IMR-90 (cell line): Measurements from ENCODE around the gene SEL1L3. TPM values are rescaled to one million over a fixed set of nuclear protein-coding genes. Genes with fewer than 3 reads are reported as not detected.

Experiments used
- ATAC-seq: fragments of 200-7000 bp; cut with Tn5 transposase; 2 replicates; pipeline ENCODE4 v1.9.1; 2020; ENCODE audit warnings: low read depth, mild to moderate bottlenecking, moderate library complexity
- BruUV-seq: library from RNA; stranded (reverse); fragments of 400-500 nt; replicated peaks from 2 replicates; lab custom pipeline; 2021; lab: Mats Ljungman, UMichigan
- CTCF ChIA-PET: fragments of 300-600 bp; formaldehyde crosslinking; extraction: SDS; loops from one replicate; lab custom pipeline; 2021; ENCODE audit warnings: antibody characterized with exemption; lab: Yijun Ruan, JAX
- POLR2A ChIA-PET: fragments of 300-600 bp; sonication (Branson Sonifier 250); formaldehyde crosslinking; loops from one replicate; lab custom pipeline; 2022; ENCODE audit warnings: antibody characterized with exemption; ENCODE audit not compliant: unreplicated experiment; lab: Charles Lee
- DNase-seq: peaks from one replicate; pipeline ENCODE4 v3.0.0; 2013
- H2AFZ ChIP-seq: replicated peaks from 2 replicates; pipeline ENCODE3; 2013; ENCODE audit warnings: low read length, mild to moderate bottlenecking; ENCODE audit not compliant: poor library complexity
- H2AK5ac ChIP-seq: 2 replicates; pipeline ENCODE4 v1.6.1; 2013; ENCODE audit warnings: low read depth, low read length, inconsistent platforms
- H2AK9ac ChIP-seq: replicated peaks from 2 replicates; pipeline ENCODE3; 2013; ENCODE audit warnings: mild to moderate bottlenecking, low read depth, low read length, moderate library complexity; ENCODE audit not compliant: poor library complexity
- H2BK120ac ChIP-seq: 2 replicates; pipeline ENCODE4 v1.6.1; 2013; ENCODE audit warnings: low read depth, low read length, inconsistent platforms
- H2BK15ac ChIP-seq: 3 replicates; pipeline ENCODE4 v1.6.1; 2013; ENCODE audit warnings: low read depth, low read length, inconsistent platforms
- H2BK20ac ChIP-seq: 2 replicates; pipeline ENCODE4 v1.6.1; 2013; ENCODE audit warnings: low read depth, mild to moderate bottlenecking, inconsistent platforms, low read length, moderate library complexity
- H2BK5ac ChIP-seq: 2 replicates; pipeline ENCODE4 v1.6.1; 2013; ENCODE audit warnings: mild to moderate bottlenecking, low read depth, low read length, inconsistent platforms; ENCODE audit not compliant: poor library complexity, severe bottlenecking
- H3K14ac ChIP-seq: replicated peaks from 2 replicates; pipeline ENCODE4 v1.6.1; 2013; ENCODE audit warnings: low read depth, low read length, inconsistent platforms
- H3K18ac ChIP-seq: 2 replicates; pipeline ENCODE4 v1.6.1; 2013; ENCODE audit warnings: low read depth, low read length, control low read depth
- H3K23ac ChIP-seq: 2 replicates; pipeline ENCODE4 v1.6.1; 2013; ENCODE audit warnings: low read depth, low read length, inconsistent platforms
- H3K27ac ChIP-seq: 2 replicates; pipeline ENCODE4 v1.5.1; 2013; ENCODE audit warnings: mild to moderate bottlenecking, control low read depth, low read length; ENCODE audit not compliant: insufficient read depth
- H3K27me3 ChIP-seq: 2 replicates; pipeline ENCODE4 v1.6.1; 2013; ENCODE audit warnings: low read length; ENCODE audit not compliant: control insufficient read depth, insufficient read depth
- H3K36me3 ChIP-seq: 2 replicates; pipeline ENCODE4 v1.6.1; 2013; ENCODE audit warnings: low read length, mixed read lengths; ENCODE audit not compliant: control insufficient read depth, insufficient read depth
- H3K4ac ChIP-seq: 2 replicates; pipeline ENCODE4 v1.6.1; 2013; ENCODE audit warnings: low read depth, low read length, inconsistent platforms
- H3K4me1 ChIP-seq: 2 replicates; pipeline ENCODE4 v1.6.1; 2013; ENCODE audit warnings: low read length, mixed read lengths; ENCODE audit not compliant: control insufficient read depth, insufficient read depth
- H3K4me2 ChIP-seq: 2 replicates; pipeline ENCODE4 v1.6.1; 2013; ENCODE audit warnings: low read depth, mild to moderate bottlenecking, control low read depth, low read length, moderate library complexity
- H3K4me3 ChIP-seq: 2 replicates; pipeline ENCODE4 v1.5.1; 2013; ENCODE audit warnings: low read depth, mild to moderate bottlenecking, control low read depth, low read length, moderate library complexity; ENCODE audit not compliant: insufficient read depth
- H3K56ac ChIP-seq: 2 replicates; pipeline ENCODE4 v1.6.1; 2013; ENCODE audit warnings: low read length, inconsistent platforms; ENCODE audit not compliant: insufficient read depth; ENCODE audit errors: extremely low read depth
- H3K79me1 ChIP-seq, 2 experiments: 2 replicates each; pipeline ENCODE4 v1.6.1; 2013; ENCODE audit warnings: low read length in 2 of 2, inconsistent platforms in 1 of 2, low read depth in 1 of 2
- H3K9ac ChIP-seq: 2 replicates; pipeline ENCODE4 v1.6.1; 2013; ENCODE audit warnings: low read depth, low read length, control low read depth
- H3K9me1 ChIP-seq: 2 replicates; pipeline ENCODE4 v1.6.1; 2013; ENCODE audit warnings: low read length, inconsistent platforms; ENCODE audit not compliant: insufficient read depth
- H3K9me3 ChIP-seq: 2 replicates; pipeline ENCODE4 v1.6.1; 2013; ENCODE audit warnings: low read length; ENCODE audit not compliant: control insufficient read depth, insufficient read depth
- H4K20me1 ChIP-seq: 2 replicates; pipeline ENCODE4 v1.6.1; 2013; ENCODE audit warnings: low read length, inconsistent platforms; ENCODE audit not compliant: insufficient read depth
- H4K5ac ChIP-seq: 2 replicates; pipeline ENCODE4 v1.6.1; 2013; ENCODE audit warnings: mild to moderate bottlenecking, low read depth, low read length, control low read depth
- H4K8ac ChIP-seq, 2 experiments: 2 replicates each; pipeline ENCODE4 v1.6.1; 2013; ENCODE audit warnings: low read depth in 2 of 2, low read length in 2 of 2, control low read depth in 1 of 2, inconsistent platforms in 1 of 2
- H4K91ac ChIP-seq: 2 replicates; pipeline ENCODE4 v1.6.1; 2013; ENCODE audit warnings: low read depth, low read length, inconsistent platforms; ENCODE audit not compliant: insufficient read depth
- BHLHE40 ChIP-seq: fragments of 150-350 bp; IDR thresholded peaks from 2 replicates; pipeline ENCODE4 v1.6.1; 2016; ENCODE audit warnings: mild to moderate bottlenecking, low read depth, low read length
- CHD1 ChIP-seq: IDR thresholded peaks from 2 replicates; pipeline ENCODE4 v1.6.1; 2012; ENCODE audit warnings: low read depth, low read length, improper control_type of control experiment
- CTCF ChIP-seq: conservative IDR thresholded peaks from 2 replicates; pipeline ENCODE4 v1.5.1; 2012; ENCODE audit warnings: mild to moderate bottlenecking, low read depth, low read length, improper control_type of control experiment
- FOS ChIP-seq: fragments of 150-350 bp; IDR thresholded peaks from 2 replicates; pipeline ENCODE4 v1.6.1; 2016; ENCODE audit warnings: low read depth, low read length
- MAFK ChIP-seq: IDR thresholded peaks from 2 replicates; pipeline ENCODE4 v1.6.1; 2012; ENCODE audit warnings: low read depth, low read length, improper control_type of control experiment
- MAZ ChIP-seq: IDR thresholded peaks from 2 replicates; pipeline ENCODE4 v1.6.1; 2012; ENCODE audit warnings: low read depth, mild to moderate bottlenecking, low read length, improper control_type of control experiment, moderate library complexity, borderline replicate concordance
- MXI1 ChIP-seq: IDR thresholded peaks from 2 replicates; pipeline ENCODE4 v1.6.1; 2012; ENCODE audit warnings: low read depth, mild to moderate bottlenecking, low read length, moderate library complexity, borderline replicate concordance
- NFE2L2 ChIP-seq: fragments of 150-350 bp; IDR thresholded peaks from 2 replicates; pipeline ENCODE4 v1.6.1; 2016; ENCODE audit warnings: low read depth, mild to moderate bottlenecking, low read length
- POLR2A ChIP-seq: IDR thresholded peaks from 2 replicates; pipeline ENCODE4 v1.6.1; 2012; ENCODE audit warnings: mild to moderate bottlenecking, low read depth, low read length
- RFX5 ChIP-seq: IDR thresholded peaks from 2 replicates; pipeline ENCODE4 v1.8.0; 2012; ENCODE audit warnings: low read depth, mild to moderate bottlenecking, low read length, moderate library complexity
- SMC3 ChIP-seq: fragments of 150-350 bp; IDR thresholded peaks from 2 replicates; pipeline ENCODE4 v1.6.1; 2016; ENCODE audit warnings: low read depth, mild to moderate bottlenecking, antibody characterized with exemption, low read length, moderate library complexity
- WGBS, 2 experiments: methylation state at CpG; one replicate each; pipeline versions ENCODE4 v1.1.5 to v1.1.7; 2013; ENCODE audit warnings: missing lambda C conversion rate in 2 of 2; ENCODE audit not compliant: insufficient read length in 1 of 2; ENCODE audit errors: extremely low coverage in 2 of 2; 5-methylcytosine and 5-hydroxymethylcytosine counted together
- dilution Hi-C: fragments of 300-500 bp; cut with HindIII; formaldehyde crosslinking; loops from one replicate; pipeline ENCODE4 v1.14.3; 2018; ENCODE audit warnings: low sequenced_read_pairs; ENCODE audit not compliant: unreplicated experiment
- in situ Hi-C: fragments of 300-500 bp; cut with MboI; formaldehyde crosslinking; loops from 3 replicates; pipeline ENCODE4 v1.14.3; 2019; ENCODE audit warnings: low sequenced_read_pairs, inconsistent platforms, mixed read lengths
- intact Hi-C: fragments of 100-400 bp; cut with micrococcal nuclease; formaldehyde crosslinking; loops from 2 replicates; pipeline ENCODE4 v1.10.0; 2022
- polyA plus RNA-seq, 3 experiments: library from polyadenylated mRNA; depleted of rRNA; stranded (reverse); fragments of >200 nt; gene quantifications; 2 replicates each; pipeline ENCODE4 v1.2.3, GENCODE V29; 2012; ENCODE audit warnings: low replicate concordance in 1 of 3
- total RNA-seq: library from RNA; depleted of rRNA; stranded (reverse); fragments of >200 nt; gene quantifications from 2 replicates; pipeline ENCODE4 v1.2.3, GENCODE V29; 2012
- TF ChIP-seq, protein P1 (sequence below): fragments of 150-350 bp; IDR thresholded peaks from 2 replicates; pipeline ENCODE4 v1.6.1; 2017; ENCODE audit warnings: mild to moderate bottlenecking, antibody characterized with exemption, low read length, low read depth
- TF ChIP-seq, protein P2 (sequence below): fragments of 150-350 bp; IDR thresholded peaks from 2 replicates; pipeline ENCODE4 v1.6.1; 2016; ENCODE audit warnings: low read depth, mild to moderate bottlenecking, low read length, moderate library complexity, borderline replicate concordance

Gene SEL1L3
- total and polyA plus RNA-seq, 2 of the 4 experiments (the other 2 are of a cell fraction), result 16.4 to 43.7 TPM

- H3K4ac ChIP-seq, result peak overlapping the region; percentile 55
- H2AK5ac ChIP-seq, result peak overlapping the region; percentile 80; the same call in 1 of the 2 replicates
- no peak overlapping the region for H3K9ac ChIP-seq
- peak overlapping the region; percentile 50 for H2BK20ac ChIP-seq
- no TSS peak for BruUV-seq
- H4K91ac ChIP-seq, result peak overlapping the region; percentile 84
- no peak overlapping the region for H2AFZ ChIP-seq
- peak overlapping the region; percentile 45 for H2BK5ac ChIP-seq
- intact Hi-C loops (loop anchor here (5.0 kb wide), 1 partner anchor 98 kb away; the partner anchor contains the start of gene SMIM20), in situ Hi-C loops (no loop called here), dilution Hi-C loops (no loop called here)
- peak overlapping the region; percentile 49; the same call in 1 of the 2 replicates for H3K18ac ChIP-seq
- no peaks in the 10 kb centered on the region for H3K9me3 ChIP-seq
- no peak overlapping the region for H3K4me3 ChIP-seq
- H3K79me1 ChIP-seq, result peaks cover 0 to 6% of the 10 kb centered on the region in 2 experiments; a peak in 2 of 4 replicates
- H4K20me1 ChIP-seq, result peaks cover 4% of the 10 kb centered on the region; the same call in 1 of the 2 replicates
- peaks cover 3% of the 10 kb centered on the region; the same call in 1 of the 2 replicates for H3K36me3 ChIP-seq
- H3K4me1 ChIP-seq, result peaks cover 37% of the 10 kb centered on the region
- H3K14ac ChIP-seq, result peak overlapping the region; percentile 12; the same call in 1 of the 2 replicates
- H3K56ac ChIP-seq, result no peak overlapping the region
- peak overlapping the region; percentile 87; the same call in 2 of the 3 replicates for H2BK15ac ChIP-seq
- peak; percentile 21 for ATAC-seq
- no peak overlapping the region for H3K23ac ChIP-seq
- ChIA-PET POLR2A (no interaction called here), CTCF (interaction anchor here (0.9 to 1.5 kb wide), 3 partner anchors 14 to 114 kb away, joined by 3 to 5 read pairs (median 4); no protein-coding TSS in a partner anchor)
- no peaks in the 10 kb centered on the region for H3K27me3 ChIP-seq
- peak overlapping the region; percentile 22 for H2AK9ac ChIP-seq
- H3K9me1 ChIP-seq, result peaks cover 43% of the 10 kb centered on the region
- WGBS, 2 experiments, result no CpG with 5 or more reads among the region's 13 CpGs
- peak overlapping the region; percentile 51 to 53; a peak in 3 of 4 replicates for H4K8ac ChIP-seq
- DNase-seq, result peak; percentile 63
- no peak overlapping the region; the same call in 1 of the 2 replicates for H3K4me2 ChIP-seq
- TF ChIP-seq POLR2A, result no peak
- TF ChIP-seq MAFK, result no peak
- no peak for TF ChIP-seq MXI1
- TF ChIP-seq, protein P1, sequence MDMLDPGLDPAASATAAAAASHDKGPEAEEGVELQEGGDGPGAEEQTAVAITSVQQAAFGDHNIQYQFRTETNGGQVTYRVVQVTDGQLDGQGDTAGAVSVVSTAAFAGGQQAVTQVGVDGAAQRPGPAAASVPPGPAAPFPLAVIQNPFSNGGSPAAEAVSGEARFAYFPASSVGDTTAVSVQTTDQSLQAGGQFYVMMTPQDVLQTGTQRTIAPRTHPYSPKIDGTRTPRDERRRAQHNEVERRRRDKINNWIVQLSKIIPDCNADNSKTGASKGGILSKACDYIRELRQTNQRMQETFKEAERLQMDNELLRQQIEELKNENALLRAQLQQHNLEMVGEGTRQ, result no peak
- no peak for TF ChIP-seq FOS
- TF ChIP-seq MAZ, result no peak
- no peak for TF ChIP-seq NFE2L2
- TF ChIP-seq CHD1, result no peak
- no peak for TF ChIP-seq BHLHE40
- TF ChIP-seq, protein P2, sequence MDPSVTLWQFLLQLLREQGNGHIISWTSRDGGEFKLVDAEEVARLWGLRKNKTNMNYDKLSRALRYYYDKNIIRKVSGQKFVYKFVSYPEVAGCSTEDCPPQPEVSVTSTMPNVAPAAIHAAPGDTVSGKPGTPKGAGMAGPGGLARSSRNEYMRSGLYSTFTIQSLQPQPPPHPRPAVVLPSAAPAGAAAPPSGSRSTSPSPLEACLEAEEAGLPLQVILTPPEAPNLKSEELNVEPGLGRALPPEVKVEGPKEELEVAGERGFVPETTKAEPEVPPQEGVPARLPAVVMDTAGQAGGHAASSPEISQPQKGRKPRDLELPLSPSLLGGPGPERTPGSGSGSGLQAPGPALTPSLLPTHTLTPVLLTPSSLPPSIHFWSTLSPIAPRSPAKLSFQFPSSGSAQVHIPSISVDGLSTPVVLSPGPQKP, result no peak
- no peak for TF ChIP-seq SMC3
- TF ChIP-seq CTCF, result no peak
- TF ChIP-seq RFX5, result no peak
- H4K5ac ChIP-seq, result no peak overlapping the region
- peak overlapping the region; percentile 67 for H2BK120ac ChIP-seq
- peak overlapping the region; percentile 37; the same call in 1 of the 2 replicates for H3K27ac ChIP-seq
Observed at GRCh38 chr4:25814301-25815136, 48.3 kb downstream of the SEL1L3 start.
